ENCODE measurements around the gene CDK6.

DNA sequence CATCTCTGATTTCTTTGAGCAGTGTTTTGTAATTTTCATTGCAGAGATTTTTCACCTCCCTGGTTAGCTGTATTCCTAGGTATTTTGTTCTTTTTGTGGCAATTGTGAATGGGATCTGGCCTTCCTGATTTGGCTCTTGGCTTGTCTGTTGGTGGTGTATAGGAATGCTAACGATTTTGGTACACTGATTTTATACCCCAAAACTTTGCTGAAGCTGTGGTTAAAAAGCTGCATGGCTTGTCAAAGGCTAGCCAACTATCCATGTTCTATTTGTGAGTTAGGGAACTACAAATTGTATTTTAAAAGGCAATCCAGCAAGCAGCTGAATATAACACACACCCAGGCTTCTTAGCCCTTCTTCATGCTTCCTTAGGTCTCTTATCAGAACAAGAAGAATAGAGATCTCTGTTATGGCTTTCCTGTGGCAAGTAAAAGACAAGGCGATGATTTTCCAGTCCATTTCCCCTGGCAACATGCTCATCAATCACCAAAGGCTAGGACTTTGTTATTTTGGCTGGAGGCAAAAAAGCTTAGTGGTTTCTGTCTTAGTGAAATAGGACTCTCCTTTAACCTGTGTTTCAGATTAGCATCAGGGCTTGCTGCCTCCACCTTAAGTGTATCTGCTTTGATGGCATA is 77.5 kb downstream of the CDK6 start:
- TF ChIP-seq, protein P1, sequence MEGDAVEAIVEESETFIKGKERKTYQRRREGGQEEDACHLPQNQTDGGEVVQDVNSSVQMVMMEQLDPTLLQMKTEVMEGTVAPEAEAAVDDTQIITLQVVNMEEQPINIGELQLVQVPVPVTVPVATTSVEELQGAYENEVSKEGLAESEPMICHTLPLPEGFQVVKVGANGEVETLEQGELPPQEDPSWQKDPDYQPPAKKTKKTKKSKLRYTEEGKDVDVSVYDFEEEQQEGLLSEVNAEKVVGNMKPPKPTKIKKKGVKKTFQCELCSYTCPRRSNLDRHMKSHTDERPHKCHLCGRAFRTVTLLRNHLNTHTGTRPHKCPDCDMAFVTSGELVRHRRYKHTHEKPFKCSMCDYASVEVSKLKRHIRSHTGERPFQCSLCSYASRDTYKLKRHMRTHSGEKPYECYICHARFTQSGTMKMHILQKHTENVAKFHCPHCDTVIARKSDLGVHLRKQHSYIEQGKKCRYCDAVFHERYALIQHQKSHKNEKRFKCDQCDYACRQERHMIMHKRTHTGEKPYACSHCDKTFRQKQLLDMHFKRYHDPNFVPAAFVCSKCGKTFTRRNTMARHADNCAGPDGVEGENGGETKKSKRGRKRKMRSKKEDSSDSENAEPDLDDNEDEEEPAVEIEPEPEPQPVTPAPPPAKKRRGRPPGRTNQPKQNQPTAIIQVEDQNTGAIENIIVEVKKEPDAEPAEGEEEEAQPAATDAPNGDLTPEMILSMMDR (IDR thresholded peaks at IDR 0.05 in 4 of 5, conservative IDR thresholded peaks at IDR 0.05 in 1 of 5), result no peak
- TF ChIP-seq POLR2A (IDR thresholded peaks at IDR 0.05), result no peak
